ENCODE measurements around the gene SLC39A9.

DNA sequence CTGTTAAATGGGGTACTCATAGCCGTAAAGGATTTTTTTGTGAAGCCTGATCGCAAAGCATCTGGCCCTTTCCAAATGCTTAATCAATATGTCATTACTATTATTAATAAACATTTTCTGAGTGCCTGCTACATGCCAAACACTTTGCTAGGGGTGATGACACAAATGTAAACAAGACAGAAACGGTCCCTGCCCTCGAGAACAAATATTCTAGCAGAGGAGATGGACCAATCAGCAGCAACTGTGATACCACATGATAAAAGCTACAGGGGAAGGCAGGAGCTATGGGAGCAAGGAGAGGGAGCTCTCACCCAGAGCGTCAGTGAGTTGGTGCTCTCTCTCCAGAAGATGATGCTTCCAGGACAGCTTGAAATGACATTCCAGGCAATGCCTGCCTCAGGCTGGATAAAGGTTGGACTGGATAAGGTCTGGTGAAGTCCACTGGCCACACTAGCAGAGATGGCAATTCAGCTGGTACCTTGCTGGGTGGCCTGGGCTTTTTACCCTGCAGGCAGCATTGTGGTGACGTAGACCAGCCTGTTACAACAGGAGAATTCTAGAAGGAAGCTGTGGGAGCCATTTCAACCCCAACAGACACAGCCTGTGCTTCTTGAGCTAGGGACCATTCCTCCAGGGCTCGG lies 41.5 kb upstream of the SLC39A9 start:
- TF ChIP-seq EZH2 (IDR thresholded peaks at IDR 0.05; ENCODE audit: insufficient read depth, poor library complexity, severe bottlenecking) (no peak), EZH2phosphoT487 (IDR thresholded peaks at IDR 0.05; ENCODE audit: insufficient read depth, low read depth) (no peak)
